ENCODE results near the gene WDR64. TPM values are rescaled to one million over a fixed set of nuclear protein-coding genes. Genes with fewer than 3 reads are reported as not detected.

WDR64 gene
- total and polyA plus RNA-seq, 2 of the 13 experiments (the other 11 are each of a cell fraction or from before 2014, with no cell fraction given): not detected

GRCh38 chr1:241847796-241848685 lies 196.0 kb downstream of the WDR64 start, which contains the start of gene EXO1 (continued):
- TF ChIP-seq RELA (CRISPR knock-in tag; IDR thresholded peaks at IDR 0.05) (no peak), MED8 (CRISPR knock-in tag; IDR thresholded peaks at IDR 0.05; ENCODE audit: insufficient replicate concordance) (no peak), ZBTB8A (CRISPR knock-in tag; IDR thresholded peaks at IDR 0.05; ENCODE audit: borderline replicate concordance, low read depth) (no peak), ZKSCAN5 (CRISPR knock-in tag; IDR thresholded peaks at IDR 0.05) (no peak), ZBTB42 (CRISPR knock-in tag; IDR thresholded peaks at IDR 0.05) (no peak), ZNF816 (CRISPR knock-in tag; IDR thresholded peaks at IDR 0.05; ENCODE audit: borderline replicate concordance) (0 out of 2 replicates have a peak, but pooled peaks have one; percentile 8), ARHGAP35 (CRISPR knock-in tag; IDR thresholded peaks at IDR 0.05; ENCODE audit: borderline replicate concordance) (no peak), ZNF350 (CRISPR knock-in tag; IDR thresholded peaks at IDR 0.05; ENCODE audit: borderline replicate concordance, low read depth) (peak; percentile 88), CCAR2 (optimal IDR thresholded peaks at IDR 0.05; ENCODE audit: low read depth, low read length) (no peak), ZNF543 (CRISPR knock-in tag; IDR thresholded peaks at IDR 0.05) (no peak), PREB (CRISPR knock-in tag; IDR thresholded peaks at IDR 0.05) (no peak), ZNF138 (CRISPR knock-in tag; IDR thresholded peaks at IDR 0.05; ENCODE audit: low read depth) (no peak), ZNF564 (CRISPR knock-in tag; IDR thresholded peaks at IDR 0.05) (no peak), NCOA2 (CRISPR knock-in tag; IDR thresholded peaks at IDR 0.05) (peak; percentile 36; the same call in 1 of the 2 replicates), GPBP1L1 (CRISPR knock-in tag; IDR thresholded peaks at IDR 0.05) (no peak), ZNF484 (CRISPR knock-in tag; IDR thresholded peaks at IDR 0.05; ENCODE audit: borderline replicate concordance, low read depth) (no peak), THAP7 (CRISPR knock-in tag; IDR thresholded peaks at IDR 0.05) (no peak), CENPBD1 (CRISPR knock-in tag; IDR thresholded peaks at IDR 0.05; ENCODE audit: borderline replicate concordance, low read depth) (no peak), ZSCAN5A (CRISPR knock-in tag; IDR thresholded peaks at IDR 0.05; ENCODE audit: borderline replicate concordance) (peak; percentile 89), ZBTB38 (CRISPR knock-in tag; IDR thresholded peaks at IDR 0.05) (peak; percentile 53; the same call in 1 of the 2 replicates), CREB1 (IDR thresholded peaks at IDR 0.05) (peak; percentile 95), CREB1 (CRISPR knock-in tag; IDR thresholded peaks at IDR 0.05) (peak; percentile 99), MAZ (IDR thresholded peaks at IDR 0.05; ENCODE audit: borderline replicate concordance, low read depth, low read length) (peak; percentile 41; the same call in 1 of the 2 replicates), MAZ (CRISPR knock-in tag; IDR thresholded peaks at IDR 0.05; ENCODE audit: low read depth) (peak; percentile 84), SUZ12 (IDR thresholded peaks at IDR 0.05; ENCODE audit: low read depth, low read length) (peak; percentile 65)
